GM12873 (cell line): ENCODE data around the gene BPI.

Experiments
- CTCF ChIP-seq: IDR thresholded peaks from 2 replicates; pipeline ENCODE4 v1.5.1; 2012; ENCODE audit warnings: low read depth, mild to moderate bottlenecking, moderate library complexity, low read length, control low read depth; ENCODE audit not compliant: insufficient read depth; ENCODE audit errors: missing control alignments

The BPI gene

DNA sequence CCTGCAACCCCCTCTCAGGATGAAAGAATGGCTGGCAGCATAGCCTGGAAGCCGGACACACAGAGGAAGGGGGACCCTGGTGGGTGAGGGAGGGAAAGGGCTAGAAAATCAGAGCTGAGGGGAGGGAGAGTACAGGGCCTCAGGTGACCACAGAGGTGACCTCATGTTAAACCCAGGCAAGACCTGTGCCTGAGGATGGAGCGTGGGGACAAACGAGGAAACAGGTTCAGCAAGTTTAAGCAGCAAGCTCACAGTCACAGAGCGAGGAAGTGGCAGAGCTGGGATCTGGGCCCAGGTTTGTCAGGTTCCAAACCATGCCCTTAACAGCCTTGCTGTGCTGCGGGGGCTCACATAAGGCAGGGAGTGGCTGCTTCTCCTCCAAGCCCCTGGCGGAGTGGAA lies 4.0 kb upstream of the BPI start:
- TF ChIP-seq CTCF, result no peak

DNA sequence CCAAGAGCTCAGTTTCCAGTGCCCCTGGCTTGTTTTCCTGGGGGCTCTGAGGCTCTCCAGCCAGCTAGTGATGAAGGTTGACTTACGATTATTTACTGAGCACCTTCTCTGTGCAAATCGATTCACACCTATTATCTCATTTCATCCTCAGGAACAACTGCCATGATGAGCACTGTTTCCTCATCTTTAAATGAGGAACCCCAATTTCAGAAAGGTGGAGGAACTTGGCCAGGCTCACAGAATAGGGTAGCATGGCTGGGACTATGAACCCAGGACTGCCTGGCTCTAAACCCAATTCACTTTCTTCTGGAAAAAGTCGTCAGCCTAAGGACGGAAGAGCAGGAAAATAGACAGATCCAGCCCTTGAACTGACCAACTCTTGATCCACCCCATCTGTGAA lies 3.5 kb upstream of the BPI start:
- no peak for TF ChIP-seq CTCF

- no peak for TF ChIP-seq CTCF
Measured at GRCh38 chr20:38301309-38301708, 2.6 kb upstream of the BPI start.

- TF ChIP-seq CTCF, result no peak
Measured at GRCh38 chr20:38302786-38303185, 1.2 kb upstream of the BPI start.

DNA sequence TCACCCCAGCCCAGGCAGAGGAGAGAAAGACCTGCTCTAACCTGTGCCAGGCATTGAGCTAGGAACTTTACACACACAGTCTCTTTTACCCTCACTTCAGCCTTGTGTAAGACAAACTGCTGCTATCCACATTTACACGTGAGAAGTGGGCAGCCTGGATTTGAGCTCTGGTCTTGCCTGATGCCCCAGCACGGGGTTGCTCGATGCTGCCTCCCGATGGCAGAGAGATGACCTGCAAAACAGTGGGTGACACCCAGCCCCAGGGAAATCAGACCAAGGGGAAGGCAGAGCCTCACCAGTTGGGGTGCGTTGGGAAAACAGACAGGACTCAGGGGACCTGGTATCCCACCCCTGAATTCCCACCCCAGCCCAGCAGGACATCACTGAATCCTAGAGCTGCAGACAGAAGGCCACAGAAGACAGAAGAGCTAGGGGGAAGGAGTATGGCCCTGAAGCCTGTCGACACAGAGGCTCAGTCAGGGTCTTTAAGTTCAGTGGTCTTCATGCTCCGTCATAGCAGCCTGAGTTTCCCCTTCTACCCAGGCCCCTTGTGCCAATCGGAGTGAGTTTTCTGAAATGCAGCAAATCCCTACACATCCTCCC lies 990 bp downstream of the BPI start:
- peak; percentile 69 for TF ChIP-seq CTCF

DNA sequence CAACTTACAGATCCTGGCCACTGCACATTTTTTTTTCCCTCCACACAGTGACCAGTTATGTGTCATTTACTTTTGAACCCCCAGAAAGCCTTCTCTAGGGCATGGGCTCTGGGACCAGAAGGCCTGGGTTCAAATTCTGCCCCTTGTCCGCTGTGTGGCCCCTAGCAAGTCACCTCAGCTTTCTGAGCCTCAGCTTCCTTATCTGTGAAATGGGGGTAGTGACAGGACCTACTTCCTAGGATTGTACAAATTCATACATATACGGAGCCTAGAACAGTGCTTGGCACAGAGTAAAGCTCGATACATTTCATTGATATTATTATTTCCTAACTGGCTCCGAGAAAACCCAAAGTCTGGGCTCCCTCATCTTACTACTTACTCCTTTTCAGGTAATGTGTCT lies 1.6 kb downstream of the BPI start:
- no peak for TF ChIP-seq CTCF

- no peak for TF ChIP-seq CTCF
Measured at GRCh38 chr20:38306379-38306778, 2.4 kb downstream of the BPI start.
